Measurements from ENCODE around the gene TMEM134.
"Not testable (repeated sequence)": the region's sequence is repeated elsewhere in the genome, so short reads cannot be mapped to it uniquely, and the experiment has no call there.

The TMEM134 gene

DNA sequence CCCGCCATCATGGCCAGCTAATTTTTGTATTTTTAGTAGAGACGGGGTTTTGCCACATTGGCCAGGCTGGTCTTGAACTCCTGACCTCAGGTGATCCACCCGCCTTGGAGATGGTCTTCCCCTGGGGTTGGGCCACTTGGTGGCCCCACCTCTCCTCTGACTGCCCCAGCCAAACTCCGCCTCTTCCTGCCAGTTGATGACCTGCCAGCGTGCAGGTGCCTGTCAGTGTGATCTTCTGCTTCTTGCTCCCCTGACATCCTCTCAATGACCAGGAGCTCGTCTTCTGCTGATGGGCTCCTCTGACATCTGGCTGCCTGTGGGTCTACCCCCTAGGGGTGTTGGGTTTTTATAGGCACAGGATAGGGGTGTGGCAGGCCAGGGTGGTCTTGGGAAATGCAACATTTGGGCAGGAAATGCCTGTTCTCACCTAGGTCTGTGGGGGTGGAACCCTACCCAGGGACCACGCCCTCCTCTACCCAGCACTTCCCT, 16.9 kb upstream of the TMEM134 start:
- not testable (repeated sequence) for DNase-seq

DNA sequence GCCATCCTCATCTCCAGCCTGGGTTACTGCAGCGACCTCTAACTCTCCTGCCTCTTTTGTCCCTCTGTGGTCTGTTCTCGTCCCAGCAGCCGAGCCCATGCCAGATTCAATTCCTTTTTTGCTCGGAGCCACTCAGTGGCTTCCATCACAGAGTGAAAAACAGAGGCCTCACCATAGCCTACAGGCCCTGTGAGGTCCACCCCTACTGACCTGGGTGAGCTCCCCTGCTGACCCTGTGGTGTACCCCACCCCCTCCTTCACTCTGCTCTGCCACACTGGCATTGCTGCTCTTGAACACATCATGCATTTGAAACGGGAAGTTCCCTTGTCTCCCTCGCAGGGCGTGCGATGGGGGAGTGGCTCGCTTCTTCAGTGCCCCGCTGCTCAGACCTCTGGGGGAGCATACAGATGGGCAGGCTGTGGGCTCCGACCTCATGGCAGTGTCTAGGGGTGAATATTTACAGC, 15.8 kb upstream of the TMEM134 start:
- peak; percentile 20 to 65 for DNase-seq

DNA sequence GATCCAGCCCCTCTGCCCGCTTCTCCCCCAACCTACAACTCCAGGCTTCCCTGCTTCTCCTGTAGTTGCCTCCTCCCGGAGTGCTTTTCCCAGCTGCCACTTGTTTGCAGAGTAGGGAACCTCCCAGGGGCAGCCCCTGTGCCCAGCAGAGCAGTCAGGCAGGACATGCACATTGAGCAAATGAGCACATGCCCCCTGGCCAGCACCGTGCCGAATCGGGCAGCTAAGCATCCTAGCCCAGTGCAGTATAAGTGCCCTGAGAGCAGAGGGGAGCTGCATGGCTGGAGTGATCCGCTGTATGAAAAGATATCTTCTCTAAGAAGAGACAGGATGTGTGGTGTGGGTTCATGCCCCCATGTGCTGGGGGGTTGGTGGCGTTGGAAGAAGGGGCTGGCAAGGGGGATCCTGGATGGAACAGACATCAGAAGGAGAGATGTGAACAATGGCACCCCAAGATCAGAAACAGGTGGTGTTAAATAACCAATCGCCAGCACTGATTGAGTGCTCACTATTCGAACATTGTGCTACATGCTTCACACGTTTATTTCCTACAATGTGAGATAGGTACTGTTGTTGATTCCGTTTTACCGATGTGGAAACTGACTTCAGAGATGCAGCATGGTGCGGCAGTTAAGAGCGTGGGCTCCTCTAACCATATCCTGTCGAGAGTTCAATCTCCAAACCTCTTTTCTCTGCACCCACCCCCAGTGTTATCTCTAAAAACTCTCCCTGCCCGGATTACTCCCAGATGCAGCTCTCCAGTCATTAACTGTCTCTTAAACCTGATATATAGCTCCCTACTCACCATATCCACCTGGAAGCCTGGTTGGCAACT, 15.0 kb upstream of the TMEM134 start:
- DNase-seq, result no peak

DNA sequence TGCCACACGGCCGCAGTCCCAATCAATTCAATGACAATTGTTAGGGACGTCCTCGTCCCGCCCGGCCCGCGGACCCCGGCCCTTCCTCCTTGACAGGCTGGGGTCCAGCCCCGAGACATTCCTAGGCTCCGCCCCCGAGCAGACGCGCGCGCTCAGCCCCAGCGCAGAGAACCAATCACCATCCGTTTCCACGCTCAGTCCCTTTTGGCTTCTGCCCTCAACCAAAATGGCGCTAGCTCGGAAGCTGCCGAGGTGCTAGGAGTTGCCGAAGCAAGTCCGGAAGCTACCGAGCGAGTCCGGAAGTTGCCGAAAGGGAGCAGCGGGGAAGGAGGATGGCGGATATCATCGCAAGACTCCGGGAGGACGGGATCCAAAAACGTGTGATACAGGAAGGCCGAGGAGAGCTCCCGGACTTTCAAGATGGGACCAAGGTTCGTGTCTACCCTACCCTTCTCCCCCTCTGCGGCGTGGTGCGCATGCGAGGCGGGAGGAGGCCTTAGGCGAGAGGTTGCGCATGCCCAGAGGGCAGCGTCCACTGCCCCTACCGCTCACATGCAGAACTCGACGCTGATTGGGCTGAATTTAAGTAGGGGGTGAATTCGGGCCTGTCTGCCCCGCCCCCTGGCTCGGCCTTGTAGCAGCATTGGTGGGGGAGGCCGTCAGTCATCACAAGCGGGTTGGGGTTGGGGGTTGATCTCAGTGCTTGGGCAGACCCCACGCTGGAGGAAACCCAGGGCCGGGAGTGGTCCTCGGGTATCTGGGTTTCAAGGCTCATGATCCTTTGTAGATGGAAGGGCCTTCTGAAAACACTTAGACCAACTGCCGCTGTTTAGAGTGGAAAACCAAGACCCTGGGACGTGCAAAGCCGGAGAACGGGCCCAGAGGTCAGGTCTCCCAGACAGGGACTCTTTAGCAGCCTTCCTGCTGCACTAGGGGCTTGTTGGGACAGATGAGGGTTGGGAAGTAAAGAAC, 14.1 kb upstream of the TMEM134 start, which contains the start of gene AIP:
AIP (plus strand) TSS at position 200 of the 972 bp plus-strand sequence; CDS start at position 333, 133 bp downstream.
- DNase-seq, result peak; percentile 89 to 95

DNA sequence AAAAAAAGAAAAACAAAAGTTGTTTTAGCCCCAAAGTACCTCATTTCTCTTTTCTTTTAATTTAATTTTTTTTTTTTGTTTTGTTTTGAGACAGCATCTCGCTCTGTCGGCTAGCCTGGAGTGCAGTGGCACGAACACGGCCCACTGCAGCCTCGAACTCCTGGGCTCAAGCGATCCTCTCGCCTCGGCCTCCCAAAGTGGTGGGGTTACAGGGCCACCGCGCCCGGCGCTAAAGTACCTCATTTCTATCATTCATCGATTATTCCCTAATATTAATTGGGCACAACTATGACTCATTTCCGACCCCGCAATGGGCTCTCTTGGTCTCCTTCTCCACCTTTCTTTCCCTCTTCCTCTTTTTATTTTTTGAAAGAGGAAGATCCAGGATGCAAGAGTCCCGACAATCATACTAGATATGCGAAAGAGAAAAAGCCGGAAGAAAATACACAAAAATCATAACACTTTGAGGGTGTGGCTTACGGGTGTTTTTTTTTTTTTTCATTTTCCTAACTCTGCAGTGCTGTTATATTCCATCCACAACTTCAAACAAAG, 13.3 kb upstream of the TMEM134 start:
- peak in 1 of 2 donors; percentile 88 for DNase-seq

DNA sequence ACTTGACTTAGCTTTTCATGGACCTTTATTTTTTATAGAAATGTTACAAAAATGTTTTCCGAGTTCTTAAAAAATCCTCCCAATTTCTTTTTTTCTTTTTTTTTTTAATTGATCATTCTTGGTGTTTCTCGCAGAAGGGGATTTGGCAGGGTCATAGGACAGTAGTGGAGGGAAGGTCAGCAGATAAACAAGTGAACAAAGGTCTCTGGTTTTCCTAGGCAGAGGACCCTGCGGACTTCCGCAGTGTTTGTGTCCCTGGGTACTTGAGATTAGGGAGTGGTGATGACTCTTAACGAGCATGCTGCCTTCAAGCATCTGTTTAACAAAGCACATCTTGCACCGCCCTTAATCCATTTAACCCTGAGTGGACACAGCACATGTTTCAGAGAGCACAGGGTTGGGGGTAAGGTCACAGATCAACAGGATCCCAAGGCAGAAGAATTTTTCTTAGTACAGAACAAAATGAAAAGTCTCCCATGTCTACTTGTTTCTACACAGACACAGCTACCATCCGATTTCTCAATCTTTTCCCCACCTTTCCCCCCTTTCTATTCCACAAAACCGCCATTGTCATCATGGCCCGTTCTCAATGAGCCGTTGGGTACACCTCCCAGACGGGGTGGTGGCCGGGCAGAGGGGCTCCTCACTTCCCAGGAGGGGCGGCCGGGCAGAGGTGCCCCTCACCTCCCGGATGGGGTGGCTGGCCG, 8.4 kb upstream of the TMEM134 start:
- DNase-seq, result not testable (repeated sequence)

DNA sequence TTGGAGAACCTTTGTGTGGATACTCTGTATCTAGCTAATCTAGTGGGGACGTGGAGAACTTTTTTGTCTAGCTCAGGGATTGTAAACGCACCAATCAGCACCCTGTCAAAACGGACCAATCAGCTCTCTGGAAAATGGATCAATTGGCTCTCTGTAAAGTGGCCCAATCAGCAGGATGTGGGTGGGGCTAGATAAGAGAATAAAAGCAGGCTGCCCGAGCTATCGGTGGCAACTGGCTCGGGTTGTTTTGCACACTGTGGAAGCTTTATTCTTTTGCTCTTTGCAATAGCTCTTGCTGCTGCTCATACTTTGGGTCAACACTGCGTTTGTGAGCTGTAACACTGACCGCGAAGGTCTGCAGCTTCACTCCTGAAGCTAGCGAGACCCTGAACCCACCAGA, 7.6 kb upstream of the TMEM134 start:
- DNase-seq, result not testable (repeated sequence)

DNA sequence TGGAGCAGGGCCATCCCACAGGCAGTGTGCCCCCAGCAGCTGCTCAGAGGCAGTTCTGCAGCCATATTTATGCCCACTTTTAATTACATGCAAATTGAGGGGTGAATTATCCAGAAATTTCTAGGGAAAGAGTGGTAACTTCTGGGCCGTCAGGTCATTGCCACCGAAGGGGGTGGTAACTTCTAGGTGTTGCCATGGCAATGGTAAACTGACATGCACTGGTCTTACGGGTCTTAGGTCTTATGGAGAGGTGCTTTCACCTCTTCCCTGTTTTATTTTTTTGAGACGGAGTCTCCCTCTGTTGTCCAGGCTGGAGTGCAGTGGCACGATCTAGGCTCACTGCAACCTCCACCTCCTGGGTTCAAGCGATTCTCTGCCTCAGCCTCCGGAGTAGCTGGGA, 3.8 kb upstream of the TMEM134 start:
- no peak for DNase-seq

DNA sequence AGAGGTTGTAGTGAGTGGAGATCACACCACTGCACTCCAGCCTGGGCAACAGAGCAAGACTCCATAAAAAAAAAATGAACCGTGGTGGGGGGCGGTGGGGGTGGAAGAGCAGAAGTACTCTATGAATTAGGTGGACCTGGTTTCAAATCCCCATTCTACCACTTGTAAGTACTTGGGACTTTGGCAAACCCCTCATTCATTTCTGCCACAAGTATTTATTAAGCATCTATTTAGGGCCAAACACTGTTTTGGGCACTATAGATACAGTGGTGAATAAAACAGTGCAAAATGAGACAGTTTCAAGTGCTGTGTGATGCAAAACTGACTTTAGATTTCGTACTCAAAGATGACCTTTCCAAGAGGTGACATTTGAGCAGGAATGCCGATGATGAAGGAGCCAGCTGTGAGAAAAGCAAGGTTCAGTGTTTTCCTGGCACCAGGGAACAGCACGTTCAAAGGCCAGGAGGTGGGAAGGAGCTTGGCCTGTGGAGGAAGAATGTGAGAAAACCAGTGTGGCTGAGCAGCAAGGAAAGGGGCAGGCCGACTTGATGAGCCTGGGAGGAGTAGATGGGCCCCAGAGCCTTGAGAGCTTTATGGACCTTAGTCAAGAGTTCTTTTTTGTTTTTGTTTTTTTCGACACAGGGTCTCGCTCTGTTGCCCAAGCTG, 1.4 kb upstream of the TMEM134 start:
- no peak for DNase-seq

DNA sequence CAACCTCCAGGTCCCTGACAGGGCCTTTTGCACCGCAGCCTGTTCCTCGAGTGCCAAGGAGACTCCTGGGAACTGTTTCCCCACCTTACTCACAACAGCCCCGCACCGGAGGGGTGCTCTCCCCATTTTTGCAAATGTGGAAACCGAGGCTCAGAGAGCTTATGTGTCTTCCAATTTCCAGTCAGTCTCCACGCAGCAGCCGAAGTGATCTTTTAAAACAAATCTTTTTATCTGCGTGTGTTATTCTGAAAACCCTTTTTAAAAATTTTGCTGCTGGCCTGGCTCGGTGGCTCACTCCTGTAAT, 409 bp upstream of the TMEM134 start:
- no peak for DNase-seq

DNA sequence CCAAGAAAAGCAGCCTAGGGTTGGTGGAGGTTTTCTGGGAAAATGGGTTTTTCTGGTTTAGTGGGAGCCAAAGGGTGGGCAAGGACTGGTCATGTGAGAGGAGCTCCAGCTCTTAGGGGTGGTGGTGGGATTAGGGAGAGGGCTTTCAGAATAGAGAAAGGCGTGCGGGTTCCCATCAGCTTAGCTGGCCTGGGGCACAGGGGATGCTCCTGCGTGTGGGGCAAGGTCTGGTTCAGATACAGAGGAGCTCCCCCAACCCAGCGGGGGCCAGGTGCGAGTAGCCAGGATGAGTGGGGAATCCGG, 644 bp downstream of the TMEM134 start:
- no peak for DNase-seq

DNA sequence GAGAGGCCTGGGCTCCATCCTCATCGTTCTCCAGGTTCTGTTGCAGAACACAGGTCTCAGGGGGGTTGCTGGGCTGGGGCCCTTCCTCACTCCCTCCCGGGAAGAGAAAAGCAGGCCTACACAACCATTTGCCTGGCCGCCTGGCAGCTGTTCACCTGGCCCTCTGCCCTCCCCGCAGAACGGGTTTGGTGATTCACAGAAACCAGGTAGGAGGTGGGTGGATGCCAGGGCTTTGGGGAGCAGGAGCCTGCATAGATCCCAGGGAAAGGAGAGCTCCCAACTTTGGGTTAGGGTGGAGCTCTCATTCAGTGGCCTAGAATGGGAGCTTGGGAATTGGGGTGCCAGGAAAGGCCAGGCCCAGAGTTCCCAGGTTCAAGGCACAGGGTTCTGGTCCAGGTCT, 995 bp downstream of the TMEM134 start:
- no peak for DNase-seq

DNA sequence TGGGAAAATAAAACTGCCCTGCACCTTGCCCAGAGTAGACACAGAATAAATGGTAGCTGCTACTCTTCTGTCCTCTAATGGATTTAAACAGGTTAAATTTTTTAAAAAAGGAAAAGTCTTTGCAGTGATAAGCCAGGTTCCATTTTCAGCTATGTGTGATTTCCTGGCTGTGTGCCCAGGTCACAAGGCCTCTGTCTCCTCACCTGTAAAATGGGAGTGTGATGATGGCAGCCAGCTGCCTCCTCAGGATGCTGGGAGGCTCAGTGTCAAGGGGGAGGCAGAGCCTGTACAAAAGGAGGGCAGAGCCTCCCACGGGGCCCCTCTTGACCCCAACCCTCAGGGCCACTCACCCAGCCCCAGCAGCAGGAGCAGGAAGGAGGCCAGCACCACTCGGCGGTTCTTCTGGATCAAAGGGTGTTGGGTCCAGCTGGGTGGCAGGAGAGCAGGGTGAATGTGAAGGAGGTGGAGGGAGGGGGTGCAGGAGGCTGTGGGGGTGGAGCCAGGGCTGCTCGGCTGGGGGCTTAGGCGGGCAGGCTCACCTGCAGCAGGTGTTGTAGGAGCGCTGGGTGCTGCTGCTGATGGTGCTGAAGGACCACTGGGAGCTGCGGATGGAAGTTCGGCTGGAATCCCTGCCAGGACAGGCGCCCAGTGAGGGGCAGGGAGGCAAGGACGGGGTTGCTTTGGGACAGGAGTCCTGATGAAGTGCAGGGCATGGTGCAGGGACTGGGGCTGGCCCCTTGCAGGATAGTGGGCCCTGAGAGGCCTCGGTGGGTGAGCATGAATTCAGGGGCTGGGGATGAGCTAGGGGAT, 1.9 kb downstream of the TMEM134 start:
- DNase-seq, result no peak

DNA sequence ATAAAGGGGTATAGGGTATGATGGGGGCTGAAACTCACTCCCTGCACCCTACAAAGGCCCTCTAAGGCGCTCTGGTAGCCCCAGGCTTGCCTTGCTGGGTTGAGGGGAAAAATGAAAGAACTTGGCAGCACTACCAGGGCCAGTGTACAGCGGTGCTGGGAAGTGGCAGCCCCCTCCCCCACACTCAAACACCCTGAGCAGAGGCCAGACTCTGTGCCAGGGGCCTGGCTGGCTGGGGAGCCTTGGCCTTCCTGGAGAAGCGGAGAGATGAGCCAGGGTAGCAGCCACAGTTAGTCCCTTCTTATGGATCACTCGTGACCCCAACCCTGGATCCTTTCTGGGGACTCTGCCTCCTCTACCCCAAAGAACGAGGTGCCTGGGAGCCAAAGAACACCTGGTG, 2.7 kb downstream of the TMEM134 start:
- DNase-seq, result no peak

DNA sequence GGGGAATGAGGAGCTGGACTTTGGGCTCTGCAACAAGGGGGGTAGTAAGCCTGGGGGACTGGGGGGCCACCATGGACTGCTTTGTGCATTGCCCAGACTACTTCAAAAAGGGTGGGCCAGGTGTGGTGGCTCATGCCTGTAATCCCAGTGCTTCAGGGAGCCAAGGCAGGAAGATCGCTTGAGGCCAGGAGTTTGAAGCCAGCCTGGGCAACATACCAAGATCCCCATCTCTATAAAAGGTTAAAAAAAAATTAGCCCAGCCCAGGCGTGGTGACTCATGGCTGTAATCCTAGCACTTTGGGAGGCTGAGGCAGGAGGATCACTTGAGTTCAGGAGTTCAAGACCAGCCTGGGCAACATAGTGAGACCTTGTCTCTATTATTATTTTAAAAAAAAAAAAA, 3.5 kb downstream of the TMEM134 start:
- DNase-seq, result not testable (repeated sequence)

DNA sequence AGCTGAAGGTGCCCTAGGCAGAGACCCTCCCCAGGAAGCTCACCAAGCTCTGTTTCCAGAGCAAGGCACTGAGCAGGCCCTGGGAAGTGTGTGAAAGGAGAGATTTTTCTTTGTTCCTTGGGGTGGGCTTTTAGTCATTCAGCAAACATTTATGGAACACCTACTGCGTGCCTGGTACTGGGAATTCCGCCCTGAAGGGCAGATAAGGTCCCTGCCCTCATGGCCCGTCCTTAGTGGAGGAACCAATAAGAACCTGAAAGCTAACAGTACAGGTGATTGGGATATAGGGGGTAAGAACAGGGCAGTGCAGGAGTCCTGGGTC, 3.9 kb downstream of the TMEM134 start:
- DNase-seq, result no peak

DNA sequence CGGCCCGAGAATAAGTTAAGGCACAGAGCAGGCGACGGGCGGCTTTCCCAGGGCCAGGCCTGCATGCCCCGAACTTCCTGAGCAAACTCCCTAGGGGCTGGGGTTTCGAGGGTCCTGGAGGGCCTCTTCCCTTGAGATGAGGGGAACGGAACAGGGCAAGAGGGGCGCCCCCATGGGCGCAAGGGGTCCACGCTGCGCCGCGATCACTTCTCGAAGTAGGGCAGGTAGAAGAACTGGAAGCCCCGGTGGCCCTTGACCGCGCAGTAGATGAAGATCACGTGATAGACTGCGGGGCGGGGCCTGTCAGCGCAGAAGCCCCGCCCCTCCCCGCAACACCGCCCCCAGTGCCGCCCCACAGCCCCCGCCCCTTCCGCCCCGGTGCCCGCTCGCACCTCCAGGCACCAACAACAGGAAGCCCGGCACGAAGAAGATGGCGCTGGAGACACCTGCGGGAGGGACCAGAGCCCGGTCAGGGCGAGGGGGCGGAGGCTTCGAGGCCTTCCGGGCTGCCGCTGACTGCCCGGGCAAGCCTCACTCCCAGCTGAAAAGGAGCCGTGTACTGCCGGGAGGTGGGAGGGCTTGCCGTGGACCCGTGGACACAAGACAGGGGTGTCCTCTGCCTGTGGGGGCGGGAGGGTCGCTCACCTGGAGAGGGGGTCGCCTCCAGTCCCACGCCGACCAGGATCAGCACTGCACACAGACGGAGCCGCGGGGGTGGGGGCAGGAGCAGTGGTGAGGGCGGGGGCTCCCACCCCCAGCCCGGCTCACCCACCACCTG, 4.5 kb downstream of the TMEM134 start:
- DNase-seq, result peak; percentile 70 to 76

DNA sequence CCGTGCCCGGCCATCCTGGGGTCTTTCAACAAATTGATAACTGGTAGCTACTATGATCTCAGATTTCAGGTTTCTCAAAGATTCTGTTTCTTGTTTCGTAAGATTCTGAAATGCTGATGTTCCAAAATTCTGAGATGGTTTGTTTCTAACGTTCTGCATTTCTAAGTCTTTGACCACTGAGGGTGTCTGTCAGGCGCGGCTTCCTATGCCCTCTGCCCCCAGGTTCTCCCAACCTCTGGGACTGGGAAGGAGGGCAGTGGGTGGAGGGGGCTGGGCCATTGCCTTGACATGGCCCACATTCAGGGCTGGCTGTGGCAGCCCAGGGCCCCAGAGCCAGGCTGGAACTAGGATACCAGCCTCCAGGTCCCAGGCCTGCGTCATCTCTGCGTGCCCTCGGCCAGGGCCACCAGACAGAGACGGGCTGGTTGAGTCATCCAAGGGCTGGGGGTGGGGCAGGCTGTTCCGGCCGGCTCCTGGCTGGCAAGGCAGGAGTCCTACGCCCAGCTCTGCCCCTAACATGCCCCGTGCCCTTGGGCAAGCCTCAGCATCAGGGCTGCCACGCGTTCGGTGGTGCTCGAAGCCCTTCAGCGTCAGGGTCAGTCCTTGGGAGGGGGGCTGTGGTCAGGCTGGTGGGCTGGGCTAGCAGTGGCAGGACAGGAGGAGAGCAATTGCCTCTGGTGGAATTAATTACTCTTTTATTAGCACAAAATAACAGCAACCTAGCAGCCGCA, 5.2 kb downstream of the TMEM134 start:
- no peak for DNase-seq

DNA sequence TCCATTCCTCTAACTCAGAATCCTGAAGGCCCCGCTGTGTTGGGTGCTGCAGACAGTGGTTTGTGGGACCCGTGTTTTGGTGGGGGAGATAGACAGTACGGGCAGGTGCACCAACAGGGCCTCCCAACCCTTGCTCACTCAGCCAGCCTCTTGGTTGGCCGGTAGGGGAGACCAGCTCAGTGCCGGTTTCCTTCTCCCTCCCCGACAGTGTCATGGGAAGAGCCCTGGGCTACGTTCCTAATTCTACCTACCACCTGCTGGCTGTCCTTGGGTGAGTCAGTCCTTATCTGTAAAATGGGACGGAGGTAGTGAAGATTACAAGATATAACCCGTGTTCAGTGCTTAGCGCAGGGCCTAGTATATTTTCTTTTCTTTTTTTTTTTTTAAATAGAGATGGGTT, 5.9 kb downstream of the TMEM134 start:
- no peak for DNase-seq

DNA sequence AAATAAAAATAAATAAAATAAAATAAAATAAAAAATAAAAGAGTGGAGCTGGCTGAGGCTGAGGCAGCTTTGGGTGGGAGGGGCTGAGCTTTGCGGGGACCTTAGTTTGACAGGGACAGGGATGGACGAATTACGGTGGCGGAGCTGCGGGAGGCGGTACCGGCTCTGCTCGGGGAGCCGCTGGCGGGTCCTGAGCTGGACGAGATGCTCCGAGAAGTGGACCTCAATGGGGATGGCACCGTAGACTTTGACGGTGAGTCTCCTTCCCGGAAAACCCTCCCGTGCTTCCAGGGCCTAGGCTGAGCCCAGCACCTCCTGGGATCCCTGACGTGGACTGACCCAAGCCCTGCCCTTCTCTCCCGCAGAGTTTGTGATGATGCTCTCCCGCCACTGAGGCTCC, 10.8 kb downstream of the TMEM134 start:
- DNase-seq, result no peak

Data from bone marrow (tissue), 2 donors.